CD4-positive, alpha-beta T cell treated with Interferon gamma for 1 hour (primary cell): ENCODE measurements around the gene YKT6.
A peak's percentile ranks its signal among the peaks of the same experiment; 100 is the strongest.
"Not testable (repeated sequence)": the region's sequence is repeated elsewhere in the genome, so short reads cannot be mapped to it uniquely, and the experiment has no call there.

Source experiments
- DNase-seq: peaks from one replicate; pipeline ENCODE4 v3.0.0-alpha.2; 2020

Gene YKT6

GRCh38 chr7:44200699-44201461 is at the start of gene YKT6:
Gene YKT6, plus strand, starts transcription at chr7:44200978. Its CDS starts 158 bp downstream, at chr7:44201136.
- peak; percentile 93 for DNase-seq

GRCh38 chr7:44151956-44152355 is 48.8 kb upstream of the YKT6 start:
- DNase-seq = no peak

GRCh38 chr7:44152971-44153947 is 47.5 kb upstream of the YKT6 start:
- no peak for DNase-seq

GRCh38 chr7:44153948-44154335 is 46.8 kb upstream of the YKT6 start:
- DNase-seq = no peak

- no peak for DNase-seq
Observed at GRCh38 chr7:44154703-44155102, 46.1 kb upstream of the YKT6 start.

GRCh38 chr7:44155191-44156185 is 45.3 kb upstream of the YKT6 start:
- no peak for DNase-seq

GRCh38 chr7:44156453-44157010 is 44.2 kb upstream of the YKT6 start:
- no peak for DNase-seq

- DNase-seq = no peak
Observed at GRCh38 chr7:44157116-44158080, 43.4 kb upstream of the YKT6 start.

GRCh38 chr7:44158096-44158872 is 42.5 kb upstream of the YKT6 start:
- no peak for DNase-seq

- DNase-seq = no peak
Observed at GRCh38 chr7:44158873-44159631, 41.7 kb upstream of the YKT6 start.

- DNase-seq = no peak
Observed at GRCh38 chr7:44159824-44160630, 40.8 kb upstream of the YKT6 start.

GRCh38 chr7:44161371-44161770 is 39.4 kb upstream of the YKT6 start:
- DNase-seq = no peak

- DNase-seq = no peak
Observed at GRCh38 chr7:44162179-44162578, 38.6 kb upstream of the YKT6 start.

- DNase-seq = no peak
Observed at GRCh38 chr7:44162785-44163395, 37.9 kb upstream of the YKT6 start.

- no peak for DNase-seq
Observed at GRCh38 chr7:44163591-44163990, 37.2 kb upstream of the YKT6 start.

- DNase-seq = no peak
Observed at GRCh38 chr7:44167920-44168319, 32.9 kb upstream of the YKT6 start.

- not testable (repeated sequence) for DNase-seq
Observed at GRCh38 chr7:44171901-44172300, 28.9 kb upstream of the YKT6 start.

GRCh38 chr7:44172352-44172751 is 28.4 kb upstream of the YKT6 start:
- no peak for DNase-seq
